WERI-Rb-1 (cell line): Measurements from ENCODE around the gene SCUBE3.

Source experiments
- DNase-seq: peaks from one replicate; pipeline ENCODE4 v3.0.0-alpha.2; 2020
- H3K27ac ChIP-seq: fragments of 250-450 bp; sonication (Bioruptor Pico); 2 replicates; pipeline ENCODE4 v1.5.1; 2020; ENCODE audit warnings: mild to moderate bottlenecking, moderate library complexity
- H3K27me3 ChIP-seq: fragments of 250-450 bp; sonication (Bioruptor Pico); 2 replicates; pipeline ENCODE4 v1.5.1; 2021; ENCODE audit warnings: mild to moderate bottlenecking, low read depth, moderate library complexity; ENCODE audit not compliant: insufficient read depth, severe bottlenecking
- H3K36me3 ChIP-seq: fragments of 250-450 bp; sonication (Bioruptor Pico); 2 replicates; pipeline ENCODE4 v1.5.1; 2020; ENCODE audit warnings: mild to moderate bottlenecking, moderate library complexity
- H3K4me3 ChIP-seq: 2 replicates; pipeline ENCODE4 v1.5.1; 2011; ENCODE audit warnings: low read depth, mild to moderate bottlenecking, control low read depth, low read length
- H3K9me3 ChIP-seq: fragments of 250-450 bp; sonication (Bioruptor Pico); 2 replicates; pipeline ENCODE4 v1.5.1; 2021; ENCODE audit warnings: mild to moderate bottlenecking, moderate library complexity; ENCODE audit not compliant: severe bottlenecking
- TF ChIP-seq, protein P1 (sequence below): IDR thresholded peaks from 2 replicates; pipeline ENCODE4 v1.5.1; 2011; ENCODE audit warnings: low read depth, mild to moderate bottlenecking, control low read depth, inconsistent platforms, low read length

SCUBE3 gene

DNA sequence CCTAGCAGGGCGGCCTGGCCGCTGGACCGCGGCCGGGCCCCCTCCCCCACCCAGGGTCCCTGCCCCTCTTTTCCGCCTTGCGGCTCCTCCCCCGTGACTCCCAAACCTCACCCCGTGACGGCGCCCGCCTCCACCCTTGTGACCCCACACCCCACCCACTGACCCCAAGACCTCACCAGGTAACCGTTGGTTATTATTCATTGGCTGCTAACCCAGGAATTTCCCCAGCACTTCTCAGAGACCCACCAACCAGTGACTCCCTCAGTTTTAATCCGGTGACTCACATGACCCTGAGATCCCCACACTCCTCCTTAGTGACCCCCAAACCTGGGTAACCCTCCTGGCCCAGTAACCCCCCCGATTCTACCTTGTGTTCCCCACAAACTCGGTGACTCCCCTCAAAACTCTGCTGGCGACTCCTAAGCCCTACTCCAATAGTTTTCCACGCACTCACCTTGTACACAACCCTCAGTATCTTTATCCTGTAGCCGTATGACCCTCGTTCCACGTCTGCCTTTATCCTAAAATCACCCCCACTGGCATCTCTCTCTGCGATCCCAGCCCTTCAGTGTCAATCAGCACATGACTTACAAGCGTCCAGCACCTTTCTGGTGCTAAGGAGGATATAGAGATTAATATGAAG is 46.3 kb downstream of the SCUBE3 start:
- Histone ChIP-seq H3K4me3 (peak overlapping the region; percentile 91), H3K27me3 (no peaks in the 10 kb centered on the region), H3K36me3 (0 out of 2 replicates have a peak, but pooled peaks cover 5% of the 10 kb centered on the region), H3K27ac (peak overlapping the region; percentile 98), H3K9me3 (no peaks in the 10 kb centered on the region)
- TF ChIP-seq, protein P1, sequence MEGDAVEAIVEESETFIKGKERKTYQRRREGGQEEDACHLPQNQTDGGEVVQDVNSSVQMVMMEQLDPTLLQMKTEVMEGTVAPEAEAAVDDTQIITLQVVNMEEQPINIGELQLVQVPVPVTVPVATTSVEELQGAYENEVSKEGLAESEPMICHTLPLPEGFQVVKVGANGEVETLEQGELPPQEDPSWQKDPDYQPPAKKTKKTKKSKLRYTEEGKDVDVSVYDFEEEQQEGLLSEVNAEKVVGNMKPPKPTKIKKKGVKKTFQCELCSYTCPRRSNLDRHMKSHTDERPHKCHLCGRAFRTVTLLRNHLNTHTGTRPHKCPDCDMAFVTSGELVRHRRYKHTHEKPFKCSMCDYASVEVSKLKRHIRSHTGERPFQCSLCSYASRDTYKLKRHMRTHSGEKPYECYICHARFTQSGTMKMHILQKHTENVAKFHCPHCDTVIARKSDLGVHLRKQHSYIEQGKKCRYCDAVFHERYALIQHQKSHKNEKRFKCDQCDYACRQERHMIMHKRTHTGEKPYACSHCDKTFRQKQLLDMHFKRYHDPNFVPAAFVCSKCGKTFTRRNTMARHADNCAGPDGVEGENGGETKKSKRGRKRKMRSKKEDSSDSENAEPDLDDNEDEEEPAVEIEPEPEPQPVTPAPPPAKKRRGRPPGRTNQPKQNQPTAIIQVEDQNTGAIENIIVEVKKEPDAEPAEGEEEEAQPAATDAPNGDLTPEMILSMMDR: no peak
- peak; percentile 90 for DNase-seq

DNA sequence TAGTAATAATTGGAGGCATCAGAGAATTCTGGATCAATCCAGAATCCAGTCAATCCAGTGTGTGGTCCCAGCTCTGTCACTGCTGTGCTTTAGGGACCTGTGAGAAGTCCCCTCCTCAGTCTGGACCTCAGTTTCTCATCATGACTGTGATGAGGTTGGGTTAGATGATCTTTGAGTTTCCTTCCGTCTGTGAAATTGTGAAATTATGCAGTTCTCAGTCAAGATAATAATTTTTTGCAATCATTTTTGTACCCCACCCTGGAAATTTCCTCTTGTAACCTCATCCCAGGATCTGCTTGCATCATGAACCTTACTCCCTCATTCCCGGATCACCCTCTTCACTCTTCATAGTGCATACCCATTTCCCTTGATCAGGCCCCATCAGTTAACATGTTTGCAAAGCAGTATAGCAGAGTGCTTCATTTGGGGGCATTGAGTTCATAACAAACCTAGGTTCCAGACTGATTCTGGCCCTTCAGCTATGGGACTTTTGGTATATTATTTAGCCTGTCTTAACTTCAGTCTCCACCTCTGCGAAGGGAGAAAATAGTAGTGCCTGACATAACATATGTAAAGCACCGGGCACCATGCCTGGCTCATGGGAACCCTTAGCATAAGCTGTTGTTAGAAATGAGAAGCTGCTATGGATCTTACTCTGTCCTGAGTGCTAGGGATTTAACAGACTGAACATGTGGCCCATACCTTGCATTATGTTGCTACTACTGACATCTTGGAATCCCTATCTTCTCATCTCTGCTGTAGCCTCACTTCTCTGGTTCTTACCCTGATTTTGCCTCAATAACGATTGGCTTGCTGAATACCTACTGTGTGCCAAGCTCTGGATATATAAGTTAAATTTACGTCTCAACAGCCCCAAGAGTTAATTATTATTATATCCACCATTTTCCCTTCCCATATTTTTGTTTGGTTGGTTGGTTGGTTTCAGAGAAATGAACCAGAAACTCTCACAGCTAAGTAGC is 47.1 kb downstream of the SCUBE3 start:
- no peak for DNase-seq
- Histone ChIP-seq H3K36me3 (0 out of 2 replicates have a peak, but pooled peaks cover 5% of the 10 kb centered on the region), H3K9me3 (no peaks in the 10 kb centered on the region), H3K4me3 (peak overlapping the region; percentile 91), H3K27ac (peak overlapping the region; percentile 98), H3K27me3 (no peaks in the 10 kb centered on the region)
- TF ChIP-seq, protein P1: no peak

DNA sequence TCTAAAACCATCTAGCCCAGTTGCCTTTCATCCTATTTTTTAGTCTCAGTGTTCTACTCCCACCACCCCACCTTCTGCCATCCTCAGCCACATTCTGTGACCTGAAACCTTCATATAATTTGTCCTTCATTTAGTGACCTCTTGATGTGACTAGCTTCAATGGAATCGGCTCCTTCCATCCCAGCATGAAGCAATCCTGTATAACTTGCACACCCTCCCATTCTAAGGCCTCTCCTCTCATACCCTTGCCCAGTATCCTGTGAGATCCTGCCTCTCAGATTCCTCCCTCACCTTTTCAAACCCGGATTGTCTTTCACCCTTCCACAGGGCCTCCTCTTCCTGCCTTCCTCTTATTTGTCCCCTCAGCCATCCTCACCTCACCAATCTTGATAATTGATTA is 48.8 kb downstream of the SCUBE3 start:
- Histone ChIP-seq H3K36me3 (peaks cover 3% of the 10 kb centered on the region; the same call in 1 of the 2 replicates), H3K27me3 (no peaks in the 10 kb centered on the region), H3K27ac (no peak overlapping the region), H3K4me3 (no peak overlapping the region), H3K9me3 (no peaks in the 10 kb centered on the region)
- TF ChIP-seq, protein P1: no peak
- DNase-seq: no peak

DNA sequence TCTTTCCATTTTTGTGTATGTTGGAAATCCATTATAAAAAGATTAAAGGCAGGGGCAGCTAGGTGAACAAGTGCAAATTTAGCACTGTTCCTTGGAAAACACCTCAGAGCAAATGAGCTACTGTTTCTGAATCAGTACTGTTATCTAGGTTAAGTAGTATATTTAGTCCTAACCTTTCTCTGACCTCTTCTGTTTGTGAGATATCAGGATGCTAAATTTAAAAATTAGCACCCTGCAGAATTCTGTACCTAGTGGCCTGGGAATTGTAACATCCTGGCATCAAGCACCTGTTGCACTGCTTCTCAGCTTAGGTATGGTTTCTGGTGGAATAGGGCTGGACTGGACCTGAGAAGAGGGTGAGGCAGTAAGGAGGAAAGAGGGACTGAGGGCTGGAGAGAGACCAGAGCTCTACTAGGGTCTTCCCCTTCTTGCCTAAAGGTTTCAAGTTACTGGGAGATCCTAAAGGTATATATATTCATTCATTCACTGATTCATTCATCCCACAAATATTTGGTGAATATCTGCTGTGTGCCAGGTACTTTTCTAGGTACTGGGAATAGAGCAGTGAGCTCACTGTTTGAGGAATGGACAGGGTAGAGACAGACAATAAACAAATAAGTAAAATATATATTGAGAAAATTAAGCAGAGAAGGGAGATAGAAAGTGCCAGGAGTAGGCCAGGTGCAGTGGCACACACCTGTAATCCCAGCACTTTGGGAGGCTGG is 51.0 kb downstream of the SCUBE3 start:
- Histone ChIP-seq H3K9me3 (no peaks in the 10 kb centered on the region), H3K4me3 (no peak overlapping the region), H3K27ac (no peak overlapping the region), H3K36me3 (peaks cover 6% of the 10 kb centered on the region), H3K27me3 (no peaks in the 10 kb centered on the region)
- no peak for DNase-seq
- TF ChIP-seq, protein P1: no peak

DNA sequence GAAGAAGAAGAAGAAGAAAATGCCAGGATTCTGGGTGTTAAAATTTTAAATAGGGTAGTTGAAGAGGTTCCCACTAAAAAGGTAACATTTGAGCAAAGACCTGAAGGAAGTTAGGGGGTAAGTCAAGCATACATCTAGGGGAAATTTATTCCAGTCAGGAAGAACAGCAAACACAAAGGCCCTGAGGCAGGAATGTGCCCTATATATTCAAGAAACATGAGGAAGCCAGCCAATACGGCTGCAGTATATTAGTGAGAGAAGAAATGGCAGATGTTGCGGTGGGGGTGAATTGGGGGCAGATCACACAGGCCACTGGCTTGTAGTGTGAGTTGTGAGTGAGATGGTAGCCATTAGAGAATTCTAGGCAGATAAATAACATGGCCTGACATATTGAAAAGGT is 51.8 kb downstream of the SCUBE3 start:
- H3K9me3 ChIP-seq: no peaks in the 10 kb centered on the region
- no peak overlapping the region for H3K27ac ChIP-seq
- DNase-seq: no peak
- H3K4me3 ChIP-seq: no peak overlapping the region
- H3K36me3 ChIP-seq: peaks cover 14% of the 10 kb centered on the region
- no peaks in the 10 kb centered on the region for H3K27me3 ChIP-seq
- TF ChIP-seq, protein P1: no peak
